GM12878 (cell line): ENCODE data around the gene GDAP2. TPM values are rescaled to one million over a fixed set of nuclear protein-coding genes. Genes with fewer than 3 reads are reported as not detected.

ENCODE experiments used
- ATAC-seq: fragments of 200-7000 bp; cut with Tn5 transposase; 3 replicates; pipeline ENCODE4 v1.9.1; 2020; ENCODE audit warnings: mild to moderate bottlenecking, moderate library complexity
- BruUV-seq: library from RNA; stranded (reverse); fragments of 400-500 nt; replicated peaks from 2 replicates; lab custom pipeline; 2021; lab: Mats Ljungman, UMichigan
- CTCF ChIA-PET: fragments of 300-600 bp; sonication (Branson Sonifier 250); formaldehyde crosslinking; extraction: SDS; loops from one replicate; lab custom pipeline; 2021; ENCODE audit warnings: inconsistent platforms; lab: Yijun Ruan, JAX
- POLR2A ChIA-PET: fragments of 350-600 bp; formaldehyde crosslinking; extraction: SDS; loops from one replicate; lab custom pipeline; 2021; ENCODE audit warnings: inconsistent platforms; lab: Charles Lee
- RAD21 ChIA-PET: fragments of 300-600 bp; sonication (Branson Sonifier 250); formaldehyde crosslinking; loops from one replicate; lab custom pipeline; 2023; ENCODE audit warnings: antibody characterized with exemption; ENCODE audit not compliant: unreplicated experiment; lab: Charles Lee
- SMC1A ChIA-PET: fragments of 300-600 bp; sonication (Branson Sonifier 250); formaldehyde crosslinking; loops from one replicate; lab custom pipeline; 2023; ENCODE audit not compliant: unreplicated experiment, uncharacterized antibody; lab: Charles Lee
- DNase-seq: peaks from one replicate; pipeline ENCODE4 v3.0.0-alpha.2; 2011; ENCODE audit warnings: low read depth, low spot score
- FAIRE-seq: peaks from 3 replicates; lab custom pipeline; 2011; peaks lifted over from hg19 to GRCh38; lab: Jason Lieb, UNC
- H2AFZ ChIP-seq: 2 replicates; pipeline ENCODE4 v1.6.0; 2011; ENCODE audit warnings: low read depth, low read length, control low read depth; ENCODE audit not compliant: control insufficient read depth
- H3K27ac ChIP-seq: 2 replicates; pipeline ENCODE4 v1.5.1; 2011; ENCODE audit warnings: control low read depth; ENCODE audit not compliant: control insufficient read depth, insufficient read depth
- H3K27me3 ChIP-seq, 2 experiments: replicated peaks in 1 of 2; 2 replicates each; pipeline versions ENCODE4 v1.6.0 to v1.6.1; 2011; ENCODE audit warnings: low read length in 1 of 2; ENCODE audit not compliant: control insufficient read depth in 2 of 2, insufficient read depth in 2 of 2
- H3K36me3 ChIP-seq, 2 experiments: 2 replicates each; pipeline ENCODE4 v1.5.1; 2011; ENCODE audit warnings: low read length in 1 of 2; ENCODE audit not compliant: control insufficient read depth in 2 of 2, insufficient read depth in 2 of 2
- H3K4me1 ChIP-seq: 2 replicates; pipeline ENCODE4 v1.6.1; 2011; ENCODE audit warnings: mild to moderate bottlenecking, low read length, moderate library complexity, mixed read lengths; ENCODE audit not compliant: control insufficient read depth, insufficient read depth
- H3K4me2 ChIP-seq: 2 replicates; pipeline ENCODE4 v1.6.0; 2011; ENCODE audit warnings: control low read depth; ENCODE audit not compliant: control insufficient read depth, insufficient read depth
- H3K4me3 ChIP-seq: fragments of 200-600 bp; sonication (generic); 2 replicates; pipeline ENCODE4 v1.5.1; 2016
- H3K79me2 ChIP-seq: 2 replicates; pipeline ENCODE4 v1.6.0; 2011; ENCODE audit warnings: low read length; ENCODE audit not compliant: control insufficient read depth, insufficient read depth
- H3K9ac ChIP-seq: 2 replicates; pipeline ENCODE4 v1.8.0; 2011; ENCODE audit warnings: low read length, control low read depth, mixed read lengths; ENCODE audit not compliant: control insufficient read depth, insufficient read depth
- H3K9me3 ChIP-seq: replicated peaks from 3 replicates; pipeline ENCODE4 v1.5.1; 2011; ENCODE audit warnings: mild to moderate bottlenecking, low read length; ENCODE audit not compliant: control insufficient read depth, insufficient read depth
- H4K20me1 ChIP-seq: 2 replicates; pipeline ENCODE4 v1.6.0; 2011; ENCODE audit not compliant: control insufficient read depth, insufficient read depth
- CEBPB ChIP-seq, 2 experiments: fragments of 150-350 bp in 1 of 2; IDR thresholded peaks; 2 replicates each; pipeline ENCODE4 v1.6.1; 2012 to 2014; ENCODE audit warnings: low read depth in 2 of 2, low read length in 2 of 2, borderline replicate concordance in 1 of 2, inconsistent platforms in 1 of 2
- CHD1 ChIP-seq: IDR thresholded peaks from 2 replicates; pipeline ENCODE4 v1.6.1; 2012; ENCODE audit warnings: low read depth, low read length, improper control_type of control experiment
- EP300 ChIP-seq, 2 experiments: fragments of 150-350 bp in 1 of 2; IDR thresholded peaks; 2 replicates each; pipeline ENCODE4 v1.6.1; 2011 to 2012; ENCODE audit warnings: low read depth in 2 of 2, low read length in 2 of 2, borderline replicate concordance in 1 of 2, improper control_type of control experiment in 1 of 2, inconsistent platforms in 1 of 2; ENCODE audit not compliant: control insufficient read depth in 1 of 2
- HDGF ChIP-seq: fragments of 450-650 bp; IDR thresholded peaks from 2 replicates; pipeline ENCODE4 v1.6.1; 2016; ENCODE audit warnings: antibody characterized with exemption
- JUND ChIP-seq: IDR thresholded peaks from 2 replicates; pipeline ENCODE4 v1.6.1; 2012; ENCODE audit warnings: low read depth, mild to moderate bottlenecking, low read length, improper control_type of control experiment, moderate library complexity
- MEF2A ChIP-seq: IDR thresholded peaks from 2 replicates; pipeline ENCODE4 v1.6.1; 2011; ENCODE audit warnings: low read depth, mild to moderate bottlenecking, low read length, moderate library complexity; ENCODE audit not compliant: insufficient read depth
- NBN ChIP-seq: fragments of 450-650 bp; IDR thresholded peaks from 2 replicates; pipeline ENCODE4 v1.6.1; 2016
- RB1 ChIP-seq: fragments of 450-650 bp; formaldehyde crosslinking; IDR thresholded peaks from 2 replicates; pipeline ENCODE4 v1.6.1; 2017; ENCODE audit warnings: mild to moderate bottlenecking, borderline replicate concordance
- RCOR1 ChIP-seq: conservative IDR thresholded peaks from 2 replicates; pipeline ENCODE4 v1.6.1; 2012; ENCODE audit warnings: low read depth, low read length, improper control_type of control experiment
- SRF ChIP-seq, 2 experiments: IDR thresholded peaks; 2 replicates each; pipeline ENCODE4 v1.6.1; 2011; ENCODE audit warnings: low read depth in 2 of 2, low read length in 2 of 2, mild to moderate bottlenecking in 1 of 2, moderate library complexity in 1 of 2
- STAT3 ChIP-seq: IDR thresholded peaks from 2 replicates; pipeline ENCODE4 v1.6.1; 2011; ENCODE audit warnings: low read depth, low read length, improper control_type of control experiment
- YY1 ChIP-seq: IDR thresholded peaks from 2 replicates; pipeline ENCODE4 v1.6.1; 2011; ENCODE audit warnings: low read depth, mild to moderate bottlenecking, low read length
- WGBS: methylation state at CpG from one replicate; pipeline ENCODE4 v1.1.6; 2016; ENCODE audit warnings: low lambda C conversion rate; ENCODE audit not compliant: insufficient replicate concordance, insufficient coverage; ENCODE audit errors: missing lambda C conversion rate; 5-methylcytosine and 5-hydroxymethylcytosine counted together
- in situ Hi-C: fragments of 300-500 bp; cut with MboI; formaldehyde crosslinking; loops from 9 replicates; pipeline ENCODE4 v1.14.3; 2018; ENCODE audit warnings: mixed read lengths
- intact Hi-C: fragments of 100-400 bp; cut with micrococcal nuclease; formaldehyde crosslinking; loops from one replicate; pipeline ENCODE4 v1.14.2; 2022; ENCODE audit not compliant: unreplicated experiment
- polyA plus RNA-seq, 11 experiments: library from polyadenylated mRNA; depleted of rRNA in 4 of 11; unstranded in 6 of 11; stranded (reverse) in 5 of 11; fragments of >200 nt; fragmentation: Nextera tagmentation in 4 of 11; fragmentation: Illumina TruSeq in 1 of 11; extraction: Ambion mirVana in 4 of 11; extraction: Trizol in 1 of 11; gene quantifications; 1 replicate in 1 of 11; 2 replicates in 10 of 11; pipeline versions ENCODE4 v1.2.1 to v1.2.3, GENCODE V29; 2011 to 2016; ENCODE audit warnings: inconsistent platforms in 2 of 11, missing spikeins in 2 of 11, low read depth in 1 of 11
- total RNA-seq, 4 experiments: library from RNA; depleted of rRNA in 3 of 4; stranded (reverse); fragments of >200 nt in 3 of 4; fragmentation: Illumina TruSeq in 1 of 4; extraction: Trizol in 1 of 4; gene quantifications; 2 replicates each; pipeline versions ENCODE4 v1.2.1 to v1.2.3, GENCODE V29; 2013 to 2021
- TF ChIP-seq, protein P1 (sequence below): fragments of 450-650 bp; formaldehyde crosslinking; IDR thresholded peaks from 2 replicates; pipeline ENCODE4 v1.5.0; 2022; ENCODE audit warnings: mild to moderate bottlenecking, missing genetic modification characterization
- TF ChIP-seq, protein P2 (sequence below): fragments of 450-650 bp; IDR thresholded peaks from 2 replicates; pipeline ENCODE4 v1.6.1; 2016; ENCODE audit warnings: mild to moderate bottlenecking

The GDAP2 gene
- total and polyA plus RNA-seq, 10 of the 15 experiments (the other 5 are each of a cell fraction or from before 2014, with no cell fraction given): 2.6 to 19.2 (median 11.4) TPM

DNA sequence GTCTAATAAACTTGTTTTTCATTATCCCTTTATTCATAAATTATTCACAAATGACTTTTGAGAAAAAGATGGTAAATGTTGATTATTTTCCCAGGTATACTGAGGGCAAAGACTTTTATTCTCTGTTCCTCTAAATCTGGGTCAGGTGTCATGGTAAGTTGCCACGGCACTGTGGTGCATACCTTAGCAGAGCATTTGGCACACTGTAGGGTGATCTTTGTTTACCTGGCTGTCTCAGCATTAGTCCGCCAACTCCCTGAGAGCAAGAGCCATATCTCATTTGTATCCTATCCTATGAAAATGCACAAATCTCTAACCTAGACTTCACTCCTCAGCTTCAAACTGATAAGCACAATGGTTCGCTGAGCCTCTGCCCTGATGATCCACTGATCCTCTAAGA lies 24.9 kb downstream of the GDAP2 start:
- Histone ChIP-seq H3K36me3 (peaks cover 0 to 4% of the 10 kb centered on the region in 2 experiments; a peak in 1 of 4 replicates), H3K9ac (no peak overlapping the region), H4K20me1 (no peaks in the 10 kb centered on the region), H3K4me1 (no peaks in the 10 kb centered on the region), H3K9me3 (no peaks in the 10 kb centered on the region), H3K4me3 (no peak overlapping the region), H3K4me2 (no peak overlapping the region), H3K27ac (no peak overlapping the region), H2AFZ (no peak overlapping the region), H3K79me2 (no peaks in the 10 kb centered on the region), H3K27me3 (no peaks in the 10 kb centered on the region)
- in situ Hi-C loops (no loop called here), intact Hi-C loops (no loop called here)
- CTCF ChIA-PET: interaction anchor here (1.2 kb wide), 1 partner anchor 9 kb away, joined by 4 read pairs; no protein-coding TSS in a partner anchor
- FAIRE-seq (no peak), ATAC-seq (no peak), DNase-seq (no peak)
- BruUV-seq: no TSS peak
- SMC1A ChIA-PET: interaction anchor here (0.6 kb wide), 1 partner anchor 138 kb away, joined by 3 read pairs; no protein-coding TSS in a partner anchor
- no peak for TF ChIP-seq YY1
- TF ChIP-seq, protein P1, sequence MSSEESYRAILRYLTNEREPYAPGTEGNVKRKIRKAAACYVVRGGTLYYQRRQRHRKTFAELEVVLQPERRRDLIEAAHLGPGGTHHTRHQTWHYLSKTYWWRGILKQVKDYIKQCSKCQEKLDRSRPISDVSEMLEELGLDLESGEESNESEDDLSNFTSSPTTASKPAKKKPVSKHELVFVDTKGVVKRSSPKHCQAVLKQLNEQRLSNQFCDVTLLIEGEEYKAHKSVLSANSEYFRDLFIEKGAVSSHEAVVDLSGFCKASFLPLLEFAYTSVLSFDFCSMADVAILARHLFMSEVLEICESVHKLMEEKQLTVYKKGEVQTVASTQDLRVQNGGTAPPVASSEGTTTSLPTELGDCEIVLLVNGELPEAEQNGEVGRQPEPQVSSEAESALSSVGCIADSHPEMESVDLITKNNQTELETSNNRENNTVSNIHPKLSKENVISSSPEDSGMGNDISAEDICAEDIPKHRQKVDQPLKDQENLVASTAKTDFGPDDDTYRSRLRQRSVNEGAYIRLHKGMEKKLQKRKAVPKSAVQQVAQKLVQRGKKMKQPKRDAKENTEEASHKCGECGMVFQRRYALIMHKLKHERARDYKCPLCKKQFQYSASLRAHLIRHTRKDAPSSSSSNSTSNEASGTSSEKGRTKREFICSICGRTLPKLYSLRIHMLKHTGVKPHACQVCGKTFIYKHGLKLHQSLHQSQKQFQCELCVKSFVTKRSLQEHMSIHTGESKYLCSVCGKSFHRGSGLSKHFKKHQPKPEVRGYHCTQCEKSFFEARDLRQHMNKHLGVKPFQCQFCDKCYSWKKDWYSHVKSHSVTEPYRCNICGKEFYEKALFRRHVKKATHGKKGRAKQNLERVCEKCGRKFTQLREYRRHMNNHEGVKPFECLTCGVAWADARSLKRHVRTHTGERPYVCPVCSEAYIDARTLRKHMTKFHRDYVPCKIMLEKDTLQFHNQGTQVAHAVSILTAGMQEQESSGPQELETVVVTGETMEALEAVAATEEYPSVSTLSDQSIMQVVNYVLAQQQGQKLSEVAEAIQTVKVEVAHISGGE (CRISPR knock-in tag): no peak
- whole genome bisulfite sequencing: 94% methylated on average over 3 of the region's 3 CpGs
- POLR2A ChIA-PET: no interaction called here
- RAD21 ChIA-PET: no interaction called here

DNA sequence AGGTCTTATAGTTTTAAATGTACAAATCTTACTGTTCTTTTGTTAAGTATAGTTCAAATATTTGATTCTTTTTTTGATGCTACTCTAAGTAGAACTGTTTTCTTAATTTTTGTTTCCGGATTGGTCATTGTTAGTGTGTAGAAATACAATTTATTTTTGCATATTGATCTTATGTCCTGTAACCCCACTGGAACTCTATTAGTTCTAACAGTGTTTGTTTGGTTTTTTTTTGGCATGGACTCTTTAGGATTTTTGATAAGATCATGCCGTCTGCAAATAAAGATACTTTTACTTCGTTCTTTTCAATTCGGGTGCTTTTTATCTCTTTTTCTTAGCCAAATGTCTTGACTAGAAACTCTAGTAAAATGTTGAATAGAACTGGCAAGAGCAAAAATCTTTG lies 26.5 kb downstream of the GDAP2 start:
- Histone ChIP-seq H3K27me3 (no peaks in the 10 kb centered on the region), H4K20me1 (no peaks in the 10 kb centered on the region), H3K79me2 (no peaks in the 10 kb centered on the region), H3K9ac (no peak overlapping the region), H3K4me2 (no peak overlapping the region), H3K36me3 (peaks cover 0 to 14% of the 10 kb centered on the region in 2 experiments; a peak in 3 of 4 replicates), H3K4me1 (no peaks in the 10 kb centered on the region), H3K27ac (no peak overlapping the region), H3K4me3 (no peak overlapping the region), H3K9me3 (no peaks in the 10 kb centered on the region), H2AFZ (no peak overlapping the region)
- intact Hi-C loops (no loop called here), in situ Hi-C loops (no loop called here)
- no TSS peak for BruUV-seq
- CTCF ChIA-PET: interaction anchor here (1.2 kb wide), 1 partner anchor 8 kb away, joined by 4 read pairs; no protein-coding TSS in a partner anchor
- SMC1A ChIA-PET: no interaction called here
- DNase-seq (no peak), FAIRE-seq (no peak), ATAC-seq (no peak)
- RAD21 ChIA-PET: no interaction called here
- WGBS: 99% methylated on average over 4 of the region's 4 CpGs
- POLR2A ChIA-PET: no interaction called here
- TF ChIP-seq CHD1 (no peak), JUND (no peak), STAT3 (no peak), RCOR1 (no peak), RB1 (no peak), SRF (IDR thresholded peaks at IDR 0.05; ENCODE audit: low read depth in 2 of 2, low read length in 2 of 2) (no peak), NBN (no peak), CEBPB (IDR thresholded peaks at IDR 0.05; ENCODE audit: borderline replicate concordance in 1 of 2, low read depth in 2 of 2, low read length in 2 of 2) (no peak), MEF2A (no peak), EP300 (IDR thresholded peaks at IDR 0.05; ENCODE audit: borderline replicate concordance in 1 of 2, control insufficient read depth in 1 of 2, low read depth in 2 of 2, low read length in 2 of 2) (no peak), HDGF (no peak)
- TF ChIP-seq, protein P2, sequence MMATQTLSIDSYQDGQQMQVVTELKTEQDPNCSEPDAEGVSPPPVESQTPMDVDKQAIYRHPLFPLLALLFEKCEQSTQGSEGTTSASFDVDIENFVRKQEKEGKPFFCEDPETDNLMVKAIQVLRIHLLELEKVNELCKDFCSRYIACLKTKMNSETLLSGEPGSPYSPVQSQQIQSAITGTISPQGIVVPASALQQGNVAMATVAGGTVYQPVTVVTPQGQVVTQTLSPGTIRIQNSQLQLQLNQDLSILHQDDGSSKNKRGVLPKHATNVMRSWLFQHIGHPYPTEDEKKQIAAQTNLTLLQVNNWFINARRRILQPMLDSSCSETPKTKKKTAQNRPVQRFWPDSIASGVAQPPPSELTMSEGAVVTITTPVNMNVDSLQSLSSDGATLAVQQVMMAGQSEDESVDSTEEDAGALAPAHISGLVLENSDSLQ: no peak
